D721Med (cell line): ENCODE results near the gene GTPBP3.
A peak's percentile ranks its signal among the peaks of the same experiment; 100 is the strongest.

Source experiments
- DNase-seq: peaks from one replicate; pipeline ENCODE4 v3.0.0; 2011; ENCODE audit warnings: low spot score; ENCODE audit not compliant: insufficient read length
- FAIRE-seq: peaks from 2 replicates; lab custom pipeline; 2011; peaks lifted over from hg19 to GRCh38; lab: Jason Lieb, UNC
- TF ChIP-seq, protein P1 (sequence below): IDR thresholded peaks from 2 replicates; pipeline ENCODE4 v1.5.1; 2012; ENCODE audit warnings: mild to moderate bottlenecking, control low read depth; ENCODE audit not compliant: insufficient read depth; ENCODE audit errors: missing control alignments

GTPBP3 gene

DNA sequence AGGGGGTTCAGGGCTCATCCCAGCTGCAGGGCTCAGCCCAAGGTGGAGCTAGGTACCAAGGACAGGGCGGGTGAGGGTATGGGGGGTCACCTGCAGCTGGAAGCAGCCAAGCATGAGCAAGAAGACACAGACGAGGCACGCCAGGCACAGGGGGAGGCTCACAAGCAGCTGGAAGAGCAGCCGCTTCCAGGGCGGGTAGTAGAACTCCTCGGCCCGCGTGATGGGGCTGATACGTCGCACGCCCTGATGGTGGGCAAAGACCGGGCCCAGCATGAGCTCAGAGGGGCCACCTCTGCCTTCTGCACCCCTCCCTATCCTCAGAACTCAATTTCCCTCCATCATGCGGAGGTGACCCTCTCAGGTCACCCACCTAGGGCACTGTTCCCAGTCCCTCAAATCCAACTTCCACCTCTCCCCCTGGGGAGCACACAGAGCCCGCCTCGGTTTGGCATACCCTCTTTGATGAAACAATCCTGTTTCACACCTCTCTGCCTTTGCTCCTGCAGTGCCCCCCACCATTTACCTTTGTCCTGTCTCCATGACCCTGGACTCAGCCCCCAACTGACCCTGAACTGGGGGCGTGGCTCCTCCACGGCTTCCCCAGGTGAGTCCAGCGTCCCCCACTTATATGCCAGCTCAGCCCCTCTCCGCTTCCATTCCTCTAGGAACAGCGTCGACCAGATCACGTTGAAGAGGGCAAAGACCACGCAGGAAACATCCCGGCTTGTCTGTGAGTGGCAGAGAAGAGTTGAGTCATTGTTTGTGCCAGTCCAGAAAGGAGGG is 6.9 kb upstream of the GTPBP3 start:
- TF ChIP-seq, protein P1, sequence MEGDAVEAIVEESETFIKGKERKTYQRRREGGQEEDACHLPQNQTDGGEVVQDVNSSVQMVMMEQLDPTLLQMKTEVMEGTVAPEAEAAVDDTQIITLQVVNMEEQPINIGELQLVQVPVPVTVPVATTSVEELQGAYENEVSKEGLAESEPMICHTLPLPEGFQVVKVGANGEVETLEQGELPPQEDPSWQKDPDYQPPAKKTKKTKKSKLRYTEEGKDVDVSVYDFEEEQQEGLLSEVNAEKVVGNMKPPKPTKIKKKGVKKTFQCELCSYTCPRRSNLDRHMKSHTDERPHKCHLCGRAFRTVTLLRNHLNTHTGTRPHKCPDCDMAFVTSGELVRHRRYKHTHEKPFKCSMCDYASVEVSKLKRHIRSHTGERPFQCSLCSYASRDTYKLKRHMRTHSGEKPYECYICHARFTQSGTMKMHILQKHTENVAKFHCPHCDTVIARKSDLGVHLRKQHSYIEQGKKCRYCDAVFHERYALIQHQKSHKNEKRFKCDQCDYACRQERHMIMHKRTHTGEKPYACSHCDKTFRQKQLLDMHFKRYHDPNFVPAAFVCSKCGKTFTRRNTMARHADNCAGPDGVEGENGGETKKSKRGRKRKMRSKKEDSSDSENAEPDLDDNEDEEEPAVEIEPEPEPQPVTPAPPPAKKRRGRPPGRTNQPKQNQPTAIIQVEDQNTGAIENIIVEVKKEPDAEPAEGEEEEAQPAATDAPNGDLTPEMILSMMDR, result no peak
- DNase-seq (no peak), FAIRE-seq (no peak)

DNA sequence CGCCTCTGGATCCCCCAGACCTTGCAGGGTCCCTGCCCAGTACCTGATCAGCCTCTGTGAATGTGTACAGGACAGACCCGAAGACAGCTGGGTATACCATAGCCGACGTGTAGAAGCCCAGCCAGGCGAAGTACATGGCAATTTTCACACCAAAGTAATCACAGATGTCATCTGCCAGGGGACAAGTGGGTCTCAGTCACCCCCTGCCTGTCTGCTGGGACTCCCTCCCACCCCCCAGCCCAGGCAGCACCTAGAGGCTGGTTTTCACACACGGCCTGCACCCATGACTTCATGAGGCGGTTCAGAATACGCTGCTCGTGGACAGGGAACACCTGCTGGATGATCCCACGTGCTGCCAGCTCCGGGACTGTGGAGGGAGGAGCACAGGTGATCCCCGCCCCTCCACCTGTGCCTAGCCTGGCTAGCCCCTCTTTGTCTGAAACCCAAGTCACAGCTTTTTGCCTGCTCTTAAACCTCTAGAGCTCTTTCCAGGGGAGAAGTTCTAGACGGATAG is 6.3 kb upstream of the GTPBP3 start:
- DNase-seq (no peak), FAIRE-seq (no peak)
- TF ChIP-seq, protein P1, result no peak

DNA sequence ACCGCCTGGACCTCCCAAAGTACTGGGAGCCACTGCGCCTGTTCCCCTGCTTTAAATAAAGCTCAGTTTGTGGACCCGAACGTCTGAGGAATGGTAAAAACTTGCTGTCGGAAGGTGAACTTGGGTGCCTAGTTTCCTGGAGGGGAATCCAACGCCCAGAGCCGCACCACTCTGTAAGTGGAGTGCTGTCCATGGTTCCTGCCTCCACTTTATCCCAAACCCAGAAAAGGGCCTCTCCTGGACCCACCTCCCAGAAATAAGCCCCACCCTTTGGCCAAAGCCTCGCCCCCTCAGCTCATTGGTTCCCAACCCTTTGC is 5.0 kb upstream of the GTPBP3 start:
- TF ChIP-seq, protein P1, result no peak
- FAIRE-seq, result no peak
- no peak for DNase-seq

DNA sequence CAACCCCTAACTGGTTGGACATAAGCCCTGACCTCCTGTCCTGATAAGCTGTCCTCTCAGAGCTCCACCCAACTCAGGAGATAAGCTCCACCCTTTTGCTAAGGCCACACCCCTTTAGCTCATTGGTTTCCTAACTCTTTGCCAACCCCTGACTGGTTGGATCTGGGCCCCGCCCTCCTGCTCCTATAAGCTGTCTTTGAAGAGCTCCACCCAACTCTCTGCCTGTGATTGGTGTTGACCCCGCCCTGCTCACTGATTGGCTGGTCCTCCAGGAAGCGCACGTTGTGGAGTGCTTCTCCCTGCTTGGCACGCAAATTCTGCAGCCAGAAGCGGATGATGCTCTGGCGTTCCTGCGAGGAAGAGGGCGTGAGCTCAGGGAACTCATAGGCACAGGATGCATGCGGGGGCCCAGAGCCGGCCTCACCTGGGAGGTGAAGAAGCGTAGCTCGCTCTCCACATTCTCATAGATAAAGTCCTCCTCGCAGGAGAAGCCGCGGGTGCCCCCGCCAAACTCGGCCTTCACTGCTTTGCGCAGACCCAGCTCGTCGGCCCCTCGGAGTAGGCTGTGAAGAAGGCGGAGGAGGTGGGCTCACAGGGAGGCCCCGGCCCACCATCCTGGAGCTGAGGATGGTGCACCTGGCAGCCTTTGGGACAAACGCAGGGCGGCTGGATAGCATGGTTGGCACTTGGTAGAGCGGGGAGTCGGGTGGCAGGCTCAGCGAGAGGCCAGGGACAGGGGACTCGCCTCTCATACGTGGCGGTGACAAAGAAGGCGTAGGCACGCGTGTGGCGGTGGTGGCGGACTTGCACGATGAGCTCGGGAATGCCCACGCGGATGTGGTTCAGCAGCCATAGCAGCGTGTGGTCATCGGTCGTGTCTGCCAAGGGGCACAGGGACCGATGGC is 4.4 kb upstream of the GTPBP3 start:
- no peak for DNase-seq
- TF ChIP-seq, protein P1, result no peak
- no peak for FAIRE-seq

DNA sequence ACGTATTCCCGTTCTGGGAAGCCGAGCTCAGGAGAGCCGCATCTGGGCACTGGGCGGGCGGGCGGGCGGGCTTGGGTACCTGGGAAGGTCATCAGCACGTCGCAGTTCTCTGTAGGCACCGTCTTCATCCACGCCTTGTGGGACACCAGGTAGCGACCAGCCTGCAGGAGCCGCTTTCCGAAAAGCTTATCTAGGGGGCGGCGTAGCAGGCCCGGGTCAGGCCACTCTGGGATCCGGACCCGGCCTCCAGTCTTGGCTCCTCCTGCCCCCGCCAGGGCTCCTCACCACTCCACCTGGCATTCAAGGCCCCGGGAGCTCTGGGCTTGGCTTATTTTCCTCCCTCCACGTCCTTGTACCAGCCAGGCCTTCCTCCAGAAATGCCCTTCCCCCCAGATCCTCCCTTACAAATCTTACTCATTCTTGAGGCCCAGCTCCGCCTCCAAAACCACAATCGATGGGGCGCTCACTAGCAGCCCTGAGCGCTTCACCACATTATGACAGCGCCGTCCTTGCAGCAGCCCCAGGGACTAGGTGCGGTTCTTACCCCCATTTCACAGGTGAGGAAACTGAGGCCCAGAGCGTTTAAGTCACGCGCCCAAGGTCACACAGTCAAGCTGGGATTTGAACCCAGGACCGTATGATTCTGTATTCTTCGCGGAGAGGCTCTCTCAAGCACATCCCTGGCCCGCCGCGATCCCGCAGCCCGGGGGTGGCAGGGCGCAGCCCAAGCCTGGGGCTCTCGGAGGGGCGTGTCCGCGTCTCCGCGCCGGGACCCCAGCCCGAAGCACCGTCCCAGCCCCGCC is 3.5 kb upstream of the GTPBP3 start:
- no peak for DNase-seq
- TF ChIP-seq, protein P1, result no peak
- FAIRE-seq, result no peak

DNA sequence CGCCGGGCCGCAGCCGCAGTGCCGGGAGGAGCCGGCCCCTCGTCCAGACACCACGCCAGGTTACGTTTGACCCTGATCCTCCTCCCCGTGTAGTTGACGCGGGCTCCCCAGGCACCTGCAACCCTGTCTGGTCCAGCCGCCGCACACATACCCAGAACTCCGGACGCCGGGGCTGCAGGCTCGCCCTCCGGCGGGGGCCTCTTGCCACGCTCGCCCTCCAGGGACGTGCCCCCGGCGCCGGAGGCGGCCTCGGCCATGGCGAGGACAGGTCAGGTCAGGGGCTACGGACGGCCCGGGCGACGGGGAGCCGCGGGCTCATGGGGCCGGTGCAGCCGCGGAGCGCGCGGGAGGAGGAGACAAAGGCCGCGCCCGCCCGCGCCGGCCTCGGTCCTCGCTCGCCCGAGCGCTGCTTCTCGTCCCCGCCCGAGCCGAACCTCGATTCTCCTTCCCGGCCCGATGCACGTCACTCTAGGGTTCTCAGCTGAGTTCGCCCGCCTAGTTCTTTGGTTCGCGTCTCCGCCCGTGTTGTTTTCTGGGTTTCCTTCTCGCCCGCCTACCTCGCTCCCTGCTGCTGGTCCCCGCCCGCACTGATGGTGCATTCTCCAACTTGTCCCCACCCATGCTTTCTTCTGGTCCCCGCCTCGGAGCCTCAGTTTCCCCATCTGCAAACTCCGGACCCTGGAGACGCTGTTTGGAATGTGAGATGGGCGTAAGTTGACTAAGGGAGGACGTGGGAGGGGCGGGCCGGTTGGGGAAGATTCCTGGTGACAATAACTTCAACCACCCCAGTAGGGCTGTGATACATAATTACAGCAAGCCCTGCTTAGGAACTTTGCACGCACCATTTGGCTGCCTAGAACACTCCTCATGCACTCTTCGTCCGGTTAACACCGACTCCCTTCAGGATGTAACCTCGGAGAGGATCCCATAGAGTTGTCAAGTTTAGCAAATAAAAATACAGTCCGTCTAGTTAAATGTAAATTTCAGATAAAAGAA is 2.6 kb upstream of the GTPBP3 start, which contains the start of gene ANO8:
Gene ANO8 (minus strand): TSS at position 442 of the 996 bp plus-strand sequence. CDS start 185 bp downstream, at position 257.
- no peak for FAIRE-seq
- peak; percentile 97 for DNase-seq
- TF ChIP-seq, protein P1, result no peak
